Ovary (tissue), 3 donors: ENCODE data around the gene USP48.

ENCODE experiments used
- CTCF ChIP-seq, 3 donors: fragments of 450-650 bp in 2 of 3; fragments of 200-600 bp in 1 of 3; IDR thresholded peaks; one replicate each; pipeline versions ENCODE4 v1.5.1 to v1.8.0; 2016 to 2022; ENCODE audit warnings: antibody characterized with exemption in 3 of 3, mild to moderate bottlenecking in 1 of 3
- EP300 ChIP-seq: sonication (generic); formaldehyde crosslinking; IDR thresholded peaks from one replicate; pipeline ENCODE4 v1.6.1; 2017; ENCODE audit warnings: antibody characterized with exemption
- donor health status: DM: no; HTN: no; CAD: no.

- TF ChIP-seq EP300 (no peak), CTCF (IDR thresholded peaks at IDR 0.05) (no peak)
Measured at GRCh38 chr1:21663951-21664805, 118.8 kb downstream of the USP48 start.
